ENCODE results near the gene HOXD1.

Gene HOXD1

DNA sequence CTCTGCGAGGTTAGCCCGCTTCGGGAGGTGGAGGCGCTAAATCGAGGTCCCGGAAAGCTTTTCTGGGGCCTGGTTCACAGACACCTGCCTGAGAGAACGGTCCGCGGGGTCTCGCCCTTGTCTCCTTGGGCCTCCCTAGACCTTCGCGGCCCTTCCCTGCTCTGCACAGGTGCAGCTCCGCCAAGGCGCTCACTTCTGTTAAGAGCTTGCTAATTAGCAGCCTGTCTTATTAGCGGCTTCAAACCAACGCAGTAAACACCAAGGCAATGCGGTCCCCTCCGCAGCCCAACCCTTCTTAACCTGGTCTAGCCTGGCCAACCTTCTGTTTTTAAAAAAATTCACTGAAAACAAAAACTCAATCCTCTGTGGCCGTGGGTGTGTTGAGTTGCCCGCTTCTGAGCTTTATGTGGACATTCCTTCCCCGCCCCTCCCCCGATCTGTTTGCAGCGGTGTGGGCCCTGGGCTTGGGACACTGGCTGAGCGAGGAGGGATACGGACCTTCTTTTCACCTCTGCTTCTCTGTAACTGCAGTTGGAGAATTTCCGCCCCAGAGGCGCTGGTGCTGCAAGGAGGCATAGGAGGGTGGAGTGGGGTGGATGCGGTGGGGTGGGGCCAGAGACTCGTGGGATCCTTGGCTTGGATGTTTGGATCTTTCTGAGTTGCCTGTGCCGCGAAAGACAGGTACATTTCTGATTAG lies 40.5 kb upstream of the HOXD1 start:
- Histone ChIP-seq H3K9me3 (ENCODE audit: control insufficient read depth, low read length) (no peaks in the 10 kb centered on the region), H3K4me3 (ENCODE audit: extremely low read depth, insufficient read depth, low read length, poor library complexity, severe bottlenecking) (no peak overlapping the region), H3K36me3 (ENCODE audit: control insufficient read depth, insufficient read depth, low read length) (no peaks in the 10 kb centered on the region), H3K4me1 (ENCODE audit: control insufficient read depth, insufficient read depth, low read length, poor library complexity, severe bottlenecking) (no peaks in the 10 kb centered on the region), H3K27ac (ENCODE audit: low read depth, low read length, severe bottlenecking) (no peak overlapping the region)
- 3 to 5% methylated on average over 18 to 19 of the region's 31 CpGs for WGBS, 2 experiments (ENCODE audit: insufficient coverage in 2 of 2)

DNA sequence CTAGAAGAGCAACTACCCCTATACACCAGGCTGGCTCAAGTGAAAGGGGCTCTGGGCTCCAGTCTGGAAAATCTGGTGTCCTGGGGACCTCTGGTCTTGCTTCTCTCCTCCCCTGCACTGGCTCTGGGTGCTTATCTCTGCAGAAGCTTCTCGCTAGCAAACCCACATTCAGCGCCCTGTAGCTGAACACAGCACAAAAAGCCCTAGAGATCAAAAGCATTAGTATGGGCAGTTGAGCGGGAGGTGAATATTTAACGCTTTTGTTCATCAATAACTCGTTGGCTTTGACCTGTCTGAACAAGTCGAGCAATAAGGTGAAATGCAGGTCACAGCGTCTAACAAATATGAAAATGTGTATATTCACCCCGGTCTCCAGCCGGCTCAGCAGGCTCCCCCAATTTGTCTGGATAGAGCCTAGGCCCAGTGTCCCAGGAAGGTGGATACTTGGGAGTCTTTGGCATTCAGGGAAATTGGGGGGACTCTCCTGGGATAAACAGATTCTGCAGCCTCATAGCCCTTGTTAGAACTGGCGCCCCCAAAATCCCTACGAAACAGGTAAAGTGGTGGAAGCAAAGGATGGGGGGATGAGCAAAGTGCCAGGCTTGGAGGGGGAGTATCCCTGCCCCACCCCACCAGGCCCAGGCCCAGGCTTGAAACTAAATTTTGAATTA lies 39.6 kb upstream of the HOXD1 start:
- WGBS, 2 experiments (ENCODE audit: insufficient coverage in 2 of 2) = 16 to 27% methylated on average over 8 to 9 of the region's 11 CpGs
- Histone ChIP-seq H3K4me3 (ENCODE audit: extremely low read depth, insufficient read depth, low read length, poor library complexity, severe bottlenecking) (no peak overlapping the region), H3K36me3 (ENCODE audit: control insufficient read depth, insufficient read depth, low read length) (no peaks in the 10 kb centered on the region), H3K4me1 (ENCODE audit: control insufficient read depth, insufficient read depth, low read length, poor library complexity, severe bottlenecking) (no peaks in the 10 kb centered on the region), H3K27ac (ENCODE audit: low read depth, low read length, severe bottlenecking) (no peak overlapping the region), H3K9me3 (ENCODE audit: control insufficient read depth, low read length) (no peaks in the 10 kb centered on the region)

DNA sequence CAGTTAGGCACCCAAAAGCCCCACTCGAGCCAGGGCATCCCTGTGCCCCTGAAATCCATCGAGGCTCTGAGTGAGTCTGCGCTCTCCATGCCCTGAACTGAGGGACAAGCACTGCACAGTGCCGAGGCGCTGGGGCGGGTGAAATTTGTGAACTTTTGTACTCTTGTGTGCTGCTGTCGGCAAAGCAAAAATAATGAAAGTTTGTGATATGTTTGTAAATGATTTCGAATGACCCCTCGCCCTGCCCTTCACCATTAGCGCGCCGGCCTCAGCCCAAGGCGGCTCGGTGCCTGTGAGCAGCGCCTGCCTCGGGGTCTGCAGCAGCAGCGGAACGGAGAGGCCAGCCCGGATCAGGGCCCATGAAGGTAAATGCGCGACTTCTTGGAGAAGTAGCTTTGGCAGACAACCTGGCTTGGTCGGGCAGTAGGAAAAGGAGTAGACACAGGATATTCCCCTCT lies 39.0 kb upstream of the HOXD1 start:
- no peaks in the 10 kb centered on the region for H3K36me3 ChIP-seq (ENCODE audit: control insufficient read depth, insufficient read depth, low read length)
- no peaks in the 10 kb centered on the region for H3K9me3 ChIP-seq (ENCODE audit: control insufficient read depth, low read length)
- WGBS, 2 experiments (ENCODE audit: insufficient coverage in 2 of 2) = 8 to 10% methylated on average over 21 to 22 of the region's 22 CpGs
- H3K4me3 ChIP-seq (ENCODE audit: extremely low read depth, insufficient read depth, low read length, poor library complexity, severe bottlenecking) = no peak overlapping the region
- H3K4me1 ChIP-seq (ENCODE audit: control insufficient read depth, insufficient read depth, low read length, poor library complexity, severe bottlenecking) = no peaks in the 10 kb centered on the region
- no peak overlapping the region for H3K27ac ChIP-seq (ENCODE audit: low read depth, low read length, severe bottlenecking)

DNA sequence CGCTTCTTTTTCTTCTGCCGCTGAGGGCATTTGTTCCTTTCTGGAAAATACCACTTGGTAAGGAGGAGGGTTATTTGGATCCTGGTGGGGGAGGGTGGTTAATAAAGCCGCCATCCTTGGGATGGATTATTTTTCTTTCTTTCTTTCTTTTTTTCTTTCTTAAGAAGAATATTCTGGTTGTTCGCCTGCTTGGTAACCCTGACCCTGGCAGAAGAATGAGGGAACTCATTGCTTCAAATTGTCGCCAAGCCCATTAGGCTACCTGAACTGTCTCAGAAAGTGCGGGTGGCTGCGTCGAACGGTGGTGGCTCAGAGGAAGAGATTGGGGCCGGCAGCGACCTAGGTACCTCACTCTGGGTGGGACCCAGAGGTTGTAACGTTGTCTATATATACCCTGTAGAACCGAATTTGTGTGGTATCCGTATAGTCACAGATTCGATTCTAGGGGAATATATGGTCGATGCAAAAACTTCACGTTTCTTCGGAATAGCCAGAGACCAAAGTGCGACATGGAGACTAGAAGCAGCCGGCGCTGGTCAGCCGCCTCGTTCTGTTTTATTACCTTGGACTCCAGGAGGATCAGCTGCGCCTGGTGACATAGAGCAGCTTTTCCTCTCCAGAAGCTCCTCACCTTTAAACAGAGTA lies 38.4 kb upstream of the HOXD1 start:
- 11 to 14% methylated on average over 12 to 20 of the region's 24 CpGs for WGBS, 2 experiments (ENCODE audit: insufficient coverage in 2 of 2)

GRCh38 chr2:176150584-176151441 lies 37.7 kb upstream of the HOXD1 start:
- no peaks in the 10 kb centered on the region for H3K36me3 ChIP-seq (ENCODE audit: control insufficient read depth, insufficient read depth, low read length)
- no peak overlapping the region for H3K27ac ChIP-seq (ENCODE audit: low read depth, low read length, severe bottlenecking)
- H3K4me1 ChIP-seq (ENCODE audit: control insufficient read depth, insufficient read depth, low read length, poor library complexity, severe bottlenecking) = no peaks in the 10 kb centered on the region
- H3K9me3 ChIP-seq (ENCODE audit: control insufficient read depth, low read length) = no peaks in the 10 kb centered on the region
- H3K4me3 ChIP-seq (ENCODE audit: extremely low read depth, insufficient read depth, low read length, poor library complexity, severe bottlenecking) = peak overlapping the region; percentile 0
- 18 to 19% methylated on average over 9 to 10 of the region's 14 CpGs for WGBS, 2 experiments (ENCODE audit: insufficient coverage in 2 of 2)

More for the DNA sequence above, 38.4 kb upstream of the HOXD1 start:
- Histone ChIP-seq H3K4me3 (ENCODE audit: extremely low read depth, insufficient read depth, low read length, poor library complexity, severe bottlenecking) (no peak overlapping the region), H3K9me3 (ENCODE audit: control insufficient read depth, low read length) (no peaks in the 10 kb centered on the region), H3K36me3 (ENCODE audit: control insufficient read depth, insufficient read depth, low read length) (no peaks in the 10 kb centered on the region), H3K4me1 (ENCODE audit: control insufficient read depth, insufficient read depth, low read length, poor library complexity, severe bottlenecking) (no peaks in the 10 kb centered on the region), H3K27ac (ENCODE audit: low read depth, low read length, severe bottlenecking) (no peak overlapping the region)

- no peaks in the 10 kb centered on the region for H3K9me3 ChIP-seq (ENCODE audit: control insufficient read depth, low read length)
- H3K4me1 ChIP-seq (ENCODE audit: control insufficient read depth, insufficient read depth, low read length, poor library complexity, severe bottlenecking) = no peaks in the 10 kb centered on the region
- H3K36me3 ChIP-seq (ENCODE audit: control insufficient read depth, insufficient read depth, low read length) = no peaks in the 10 kb centered on the region
- 2% methylated on average over 22 to 43 of the region's 55 CpGs for WGBS, 2 experiments (ENCODE audit: insufficient coverage in 2 of 2)
- no peak within 1 kb of the TSS for H3K27ac ChIP-seq (ENCODE audit: low read depth, low read length, severe bottlenecking)
- H3K4me3 ChIP-seq (ENCODE audit: extremely low read depth, insufficient read depth, low read length, poor library complexity, severe bottlenecking) = peak within 1 kb of the TSS; percentile 0
These were observed 36.8 kb upstream of the HOXD1 start, which contains the start of gene HOXD4 for GRCh38 chr2:176151442-176152287. Gene HOXD4, plus strand, starts transcription at chr2:176151550. Its CDS starts 84 bp downstream, at chr2:176151634.

- Histone ChIP-seq H3K27ac (ENCODE audit: low read depth, low read length, severe bottlenecking) (no peak overlapping the region), H3K9me3 (ENCODE audit: control insufficient read depth, low read length) (no peaks in the 10 kb centered on the region), H3K4me1 (ENCODE audit: control insufficient read depth, insufficient read depth, low read length, poor library complexity, severe bottlenecking) (no peaks in the 10 kb centered on the region), H3K4me3 (ENCODE audit: extremely low read depth, insufficient read depth, low read length, poor library complexity, severe bottlenecking) (no peak overlapping the region), H3K36me3 (ENCODE audit: control insufficient read depth, insufficient read depth, low read length) (no peaks in the 10 kb centered on the region)
- WGBS, 2 experiments (ENCODE audit: insufficient coverage in 2 of 2) = 4 to 7% methylated on average over 28 to 29 of the region's 48 CpGs
These were observed 35.9 kb upstream of the HOXD1 start for GRCh38 chr2:176152350-176153181.

DNA sequence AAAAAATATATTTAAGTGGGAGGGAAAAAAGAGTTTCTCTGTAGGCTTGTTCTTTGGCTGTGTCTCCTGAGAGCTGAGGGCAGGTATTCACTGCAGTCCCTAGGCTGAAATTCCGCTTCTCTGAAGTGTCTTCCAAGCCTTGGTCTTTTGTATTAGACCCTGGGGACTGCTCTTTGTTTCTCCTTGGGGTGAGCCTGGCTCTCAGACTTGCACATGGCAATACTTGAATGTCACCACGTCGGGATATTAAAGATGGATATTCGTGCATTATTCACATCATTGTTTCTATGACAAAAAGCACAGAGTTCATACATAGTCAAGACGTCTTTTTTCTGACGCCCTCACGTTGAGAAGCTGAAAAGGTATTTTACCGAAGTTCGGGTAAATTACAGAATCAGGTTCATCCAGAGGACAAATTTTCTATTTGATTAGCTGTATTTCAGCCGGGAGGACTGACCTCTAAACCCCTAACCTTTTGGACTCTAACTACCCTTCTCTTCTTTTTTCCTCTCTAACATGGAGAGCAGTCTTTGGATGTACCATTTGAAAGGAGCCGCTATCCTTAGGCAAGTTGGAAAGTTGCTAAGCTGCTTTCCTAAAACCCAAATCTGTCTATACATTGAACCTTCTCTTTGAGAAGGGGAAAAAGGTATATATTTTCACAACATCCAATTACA lies 33.8 kb upstream of the HOXD1 start:
- H3K9me3 ChIP-seq (ENCODE audit: control insufficient read depth, low read length) = no peaks in the 10 kb centered on the region
- H3K27ac ChIP-seq (ENCODE audit: low read depth, low read length, severe bottlenecking) = no peak overlapping the region
- no peak overlapping the region for H3K4me3 ChIP-seq (ENCODE audit: extremely low read depth, insufficient read depth, low read length, poor library complexity, severe bottlenecking)
- H3K36me3 ChIP-seq (ENCODE audit: control insufficient read depth, insufficient read depth, low read length) = no peaks in the 10 kb centered on the region
- 6 to 8% methylated on average over 7 to 8 of the region's 11 CpGs for WGBS, 2 experiments (ENCODE audit: insufficient coverage in 2 of 2)
- no peaks in the 10 kb centered on the region for H3K4me1 ChIP-seq (ENCODE audit: control insufficient read depth, insufficient read depth, low read length, poor library complexity, severe bottlenecking)
